Panc1 (cell line): ENCODE results near the gene ASF1B. TPM values are rescaled to one million over a fixed set of nuclear protein-coding genes. Genes with fewer than 3 reads are reported as not detected.

Experiments used
- ATAC-seq: fragments of 200-7000 bp; cut with Tn5 transposase; 2 replicates; pipeline ENCODE4 v1.9.1; 2020; ENCODE audit warnings: mild to moderate bottlenecking, moderate library complexity
- BruUV-seq: library from RNA; stranded (reverse); fragments of 400-500 nt; replicated peaks from 2 replicates; lab custom pipeline; 2021; lab: Mats Ljungman, UMichigan
- CTCF ChIA-PET: fragments of 300-600 bp; sonication (Branson Sonifier 250); formaldehyde crosslinking; loops from one replicate; lab custom pipeline; 2022; ENCODE audit warnings: antibody characterized with exemption; lab: Charles Lee
- POLR2A ChIA-PET: fragments of 300-600 bp; sonication (Branson Sonifier 250); formaldehyde crosslinking; loops from one replicate; lab custom pipeline; 2022; ENCODE audit warnings: antibody characterized with exemption; lab: Charles Lee
- DNase-seq: peaks from one replicate; pipeline ENCODE4 v3.0.0-alpha.2; 2010; ENCODE audit warnings: low read depth, low spot score
- H3K27ac ChIP-seq: 2 replicates; pipeline ENCODE4 v1.5.1; 2011; ENCODE audit warnings: mild to moderate bottlenecking, low read length, inconsistent platforms
- H3K27me3 ChIP-seq: fragments of 200-500 bp; sonication (Bioruptor generic); 2 replicates; pipeline ENCODE4 v1.6.0; 2014; ENCODE audit warnings: low read length, inconsistent platforms; ENCODE audit not compliant: control insufficient read depth, insufficient read depth
- H3K36me3 ChIP-seq: fragments of 200-500 bp; sonication (Bioruptor generic); 2 replicates; pipeline ENCODE4 v1.5.1; 2014; ENCODE audit warnings: inconsistent platforms, mild to moderate bottlenecking, low read length, moderate library complexity; ENCODE audit not compliant: control insufficient read depth, insufficient read depth
- H3K4me1 ChIP-seq: 2 replicates; pipeline ENCODE4 v1.5.1; 2011; ENCODE audit warnings: inconsistent platforms, mild to moderate bottlenecking, low read length, moderate library complexity; ENCODE audit not compliant: control insufficient read depth, insufficient read depth
- H3K4me3 ChIP-seq, 2 experiments: 2 replicates each; pipeline ENCODE4 v1.5.1; 2011 to 2012; ENCODE audit warnings: low read depth in 2 of 2, low read length in 2 of 2, mild to moderate bottlenecking in 2 of 2, inconsistent platforms in 1 of 2, moderate library complexity in 1 of 2
- H3K9me3 ChIP-seq: fragments of 200-500 bp; sonication (Bioruptor generic); 2 replicates; pipeline ENCODE4 v1.5.1; 2014; ENCODE audit warnings: low read depth, mild to moderate bottlenecking, inconsistent platforms, low read length, moderate library complexity; ENCODE audit not compliant: control insufficient read depth, insufficient read depth
- CTCF ChIP-seq: fragments of 450-650 bp; IDR thresholded peaks from 2 replicates; pipeline ENCODE4 v1.5.1; 2017; ENCODE audit warnings: mild to moderate bottlenecking
- POLR2AphosphoS5 ChIP-seq: IDR thresholded peaks from 2 replicates; pipeline ENCODE4 v1.6.1; 2012; ENCODE audit warnings: mild to moderate bottlenecking, low read depth, low read length, moderate library complexity
- REST ChIP-seq, 2 experiments: IDR thresholded peaks; 2 replicates each; pipeline ENCODE4 v1.6.1; 2011 to 2012; ENCODE audit warnings: low read depth in 2 of 2, control low read depth in 1 of 2, low read length in 1 of 2, mild to moderate bottlenecking in 1 of 2, moderate library complexity in 1 of 2; ENCODE audit not compliant: insufficient read depth in 1 of 2
- SIN3A ChIP-seq: IDR thresholded peaks from 2 replicates; pipeline ENCODE4 v1.6.1; 2012; ENCODE audit warnings: low read depth, mild to moderate bottlenecking, low read length, moderate library complexity, borderline replicate concordance; ENCODE audit not compliant: insufficient read depth
- TCF7L2 ChIP-seq: IDR thresholded peaks from 2 replicates; pipeline ENCODE4 v1.6.1; 2011; ENCODE audit warnings: mild to moderate bottlenecking, low read depth, low read length, inconsistent platforms
- in situ Hi-C: cut with HindIII; loops from 2 replicates; pipeline ENCODE4 v1.10.0; 2016; ENCODE audit warnings: low sequenced_read_pairs, low pct_unique_long_range_greater_than_20kb
- intact Hi-C: fragments of 100-400 bp; cut with micrococcal nuclease; formaldehyde crosslinking; loops from one replicate; pipeline ENCODE4 v1.10.0; 2022; ENCODE audit not compliant: unreplicated experiment
- total RNA-seq: library from RNA; stranded (reverse); gene quantifications from one replicate; pipeline ENCODE4 v1.2.1, GENCODE V29; 2021; ENCODE audit not compliant: unreplicated experiment

ASF1B gene
- total RNA-seq, 1 experiment from 2014 or later, result 35.4 TPM

DNA sequence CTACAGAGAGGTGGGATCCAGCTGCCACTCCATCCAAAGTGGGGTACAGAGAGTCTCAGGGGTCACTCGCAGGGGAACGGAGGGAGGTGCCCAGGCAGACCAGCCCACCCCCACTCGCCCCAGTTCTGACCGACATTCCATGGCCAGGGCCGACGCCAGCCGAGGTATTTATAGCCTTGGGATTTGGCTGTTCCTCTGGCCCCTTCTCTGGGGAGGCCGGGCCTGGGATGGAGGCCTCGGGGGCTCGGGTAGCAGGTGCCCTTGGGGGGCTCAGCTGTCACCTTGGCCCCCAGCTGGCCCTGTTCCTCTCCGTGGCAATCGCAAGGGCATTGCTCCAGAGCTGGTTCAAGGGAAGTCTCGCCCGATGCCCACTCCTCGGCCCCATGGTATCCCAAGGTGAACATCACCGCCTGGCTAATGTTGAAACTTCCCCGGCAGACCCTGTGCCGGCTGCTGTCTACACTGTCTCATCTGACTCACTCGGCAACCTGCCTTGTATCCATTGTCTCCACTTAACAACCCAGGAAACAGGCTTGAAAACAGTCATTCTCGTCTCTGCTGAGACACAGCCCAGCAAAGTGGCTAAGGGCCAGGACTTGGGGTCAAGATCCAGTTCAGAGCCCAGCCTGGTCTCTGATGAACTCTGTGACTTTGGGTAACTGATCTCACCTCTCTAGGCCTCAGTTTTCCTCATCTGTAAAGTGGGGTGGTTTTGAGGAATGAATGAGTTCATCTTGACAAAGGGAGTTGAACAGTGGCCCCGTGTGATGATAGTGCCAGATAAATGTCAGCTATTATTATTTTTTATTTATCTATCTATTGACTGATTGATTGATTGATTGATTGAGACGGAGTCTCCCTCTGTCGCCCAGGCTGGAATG lies 28.6 kb downstream of the ASF1B start:
- ChIA-PET CTCF (no interaction called here), POLR2A (no interaction called here)
- in situ Hi-C loops (no loop called here), intact Hi-C loops (no loop called here)
- H3K27me3 ChIP-seq, result no peaks in the 10 kb centered on the region
- no peaks in the 10 kb centered on the region for H3K36me3 ChIP-seq
- no peak overlapping the region for H3K27ac ChIP-seq
- H3K4me3 ChIP-seq, result no peak overlapping the region
- no peak for TF ChIP-seq SIN3A
- TF ChIP-seq POLR2AphosphoS5, result no peak
- TF ChIP-seq TCF7L2, result no peak
- TF ChIP-seq REST (IDR thresholded peaks at IDR 0.05; ENCODE audit: insufficient read depth in 1 of 2, low read depth in 2 of 2, low read length in 1 of 2), result no peak
- TF ChIP-seq CTCF, result no peak
- DNase-seq (no peak), ATAC-seq (peak; percentile 47; the same call in 1 of the 2 replicates)
- BruUV-seq, result no TSS peak
- no peaks in the 10 kb centered on the region for H3K9me3 ChIP-seq
- H3K4me1 ChIP-seq, result peaks cover 7% of the 10 kb centered on the region

DNA sequence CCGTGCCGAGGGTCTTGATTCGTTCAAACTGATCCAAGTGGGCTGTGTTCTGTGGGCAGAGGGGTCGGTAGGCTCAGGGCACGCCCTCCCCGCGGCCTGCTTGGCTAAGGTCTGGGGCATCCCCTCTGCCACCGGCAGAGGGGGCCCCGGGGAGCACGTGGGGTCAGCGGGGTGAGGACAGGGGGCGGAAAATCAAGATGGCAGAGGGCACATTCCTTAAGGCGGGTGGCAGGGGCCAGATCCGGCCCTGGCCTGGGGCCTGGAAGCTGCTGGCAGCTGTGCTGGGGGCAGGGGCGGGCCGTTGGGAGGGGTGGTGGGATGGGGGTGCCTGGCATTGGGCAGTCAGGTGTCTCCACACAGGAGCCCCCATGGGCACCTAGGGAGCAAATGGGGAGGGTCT lies 29.5 kb downstream of the ASF1B start:
- Histone ChIP-seq H3K36me3 (no peaks in the 10 kb centered on the region), H3K27me3 (no peaks in the 10 kb centered on the region), H3K9me3 (no peaks in the 10 kb centered on the region), H3K27ac (no peak overlapping the region), H3K4me3 (no peak overlapping the region), H3K4me1 (no peaks in the 10 kb centered on the region)
- in situ Hi-C loops, result no loop called here
- TF ChIP-seq POLR2AphosphoS5, result no peak
- ATAC-seq (no peak), DNase-seq (no peak)
- CTCF ChIA-PET, result no interaction called here
- intact Hi-C loops, result no loop called here
- POLR2A ChIA-PET, result no interaction called here
- BruUV-seq, result no TSS peak

DNA sequence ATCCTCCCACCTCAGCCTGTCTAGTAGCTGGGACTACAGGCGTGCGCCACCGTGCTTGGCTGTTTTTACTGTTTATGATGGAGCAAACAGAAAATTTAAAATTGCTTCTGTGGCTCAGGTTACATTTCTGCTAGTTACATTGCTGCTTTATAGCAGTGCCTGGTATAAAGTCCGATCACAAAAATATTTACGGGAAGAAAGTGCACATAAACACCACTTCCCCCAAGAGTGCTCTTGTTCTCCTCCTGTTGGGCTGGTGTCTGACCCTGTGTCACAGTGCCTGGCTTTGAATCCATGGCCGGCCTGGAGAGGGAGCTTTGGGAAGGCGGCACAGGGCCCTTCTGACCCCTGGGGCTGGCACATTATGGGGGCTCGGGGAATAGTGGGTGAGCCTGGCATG lies 30.7 kb downstream of the ASF1B start:
- ChIA-PET POLR2A (no interaction called here), CTCF (no interaction called here)
- ATAC-seq, result no peak
- intact Hi-C loops, result no loop called here
- Histone ChIP-seq H3K4me3 (no peak overlapping the region), H3K27ac (no peak overlapping the region), H3K27me3 (no peaks in the 10 kb centered on the region), H3K36me3 (no peaks in the 10 kb centered on the region), H3K9me3 (no peaks in the 10 kb centered on the region), H3K4me1 (no peaks in the 10 kb centered on the region)
- in situ Hi-C loops, result no loop called here
- DNase-seq, result no peak
- no TSS peak for BruUV-seq
- TF ChIP-seq TCF7L2, result no peak
- TF ChIP-seq REST (IDR thresholded peaks at IDR 0.05; ENCODE audit: insufficient read depth in 1 of 2, low read depth in 2 of 2, low read length in 1 of 2), result no peak
- no peak for TF ChIP-seq CTCF
- no peak for TF ChIP-seq POLR2AphosphoS5
- TF ChIP-seq SIN3A, result no peak
